IMR-90 (cell line): ENCODE measurements around the gene STAM2. TPM values are rescaled to one million over a fixed set of nuclear protein-coding genes. Genes with fewer than 3 reads are reported as not detected.
A peak's percentile ranks its signal among the peaks of the same experiment; 100 is the strongest.

Experiments used
- ATAC-seq: fragments of 200-7000 bp; cut with Tn5 transposase; 2 replicates; pipeline ENCODE4 v1.9.1; 2020; ENCODE audit warnings: low read depth, mild to moderate bottlenecking, moderate library complexity
- BruUV-seq: library from RNA; stranded (reverse); fragments of 400-500 nt; replicated peaks from 2 replicates; lab custom pipeline; 2021; lab: Mats Ljungman, UMichigan
- CTCF ChIA-PET: fragments of 300-600 bp; formaldehyde crosslinking; extraction: SDS; loops from one replicate; lab custom pipeline; 2021; ENCODE audit warnings: antibody characterized with exemption; lab: Yijun Ruan, JAX
- POLR2A ChIA-PET: fragments of 300-600 bp; sonication (Branson Sonifier 250); formaldehyde crosslinking; loops from one replicate; lab custom pipeline; 2022; ENCODE audit warnings: antibody characterized with exemption; ENCODE audit not compliant: unreplicated experiment; lab: Charles Lee
- DNase-seq: peaks from one replicate; pipeline ENCODE4 v3.0.0; 2013
- H2AFZ ChIP-seq: replicated peaks from 2 replicates; pipeline ENCODE3; 2013; ENCODE audit warnings: low read length, mild to moderate bottlenecking; ENCODE audit not compliant: poor library complexity
- H2AK5ac ChIP-seq: 2 replicates; pipeline ENCODE4 v1.6.1; 2013; ENCODE audit warnings: low read depth, low read length, inconsistent platforms
- H2AK9ac ChIP-seq: replicated peaks from 2 replicates; pipeline ENCODE3; 2013; ENCODE audit warnings: mild to moderate bottlenecking, low read depth, low read length, moderate library complexity; ENCODE audit not compliant: poor library complexity
- H2BK120ac ChIP-seq: 2 replicates; pipeline ENCODE4 v1.6.1; 2013; ENCODE audit warnings: low read depth, low read length, inconsistent platforms
- H2BK15ac ChIP-seq: 3 replicates; pipeline ENCODE4 v1.6.1; 2013; ENCODE audit warnings: low read depth, low read length, inconsistent platforms
- H2BK20ac ChIP-seq: 2 replicates; pipeline ENCODE4 v1.6.1; 2013; ENCODE audit warnings: low read depth, mild to moderate bottlenecking, inconsistent platforms, low read length, moderate library complexity
- H2BK5ac ChIP-seq: 2 replicates; pipeline ENCODE4 v1.6.1; 2013; ENCODE audit warnings: mild to moderate bottlenecking, low read depth, low read length, inconsistent platforms; ENCODE audit not compliant: poor library complexity, severe bottlenecking
- H3K14ac ChIP-seq: replicated peaks from 2 replicates; pipeline ENCODE4 v1.6.1; 2013; ENCODE audit warnings: low read depth, low read length, inconsistent platforms
- H3K18ac ChIP-seq: 2 replicates; pipeline ENCODE4 v1.6.1; 2013; ENCODE audit warnings: low read depth, low read length, control low read depth
- H3K23ac ChIP-seq: 2 replicates; pipeline ENCODE4 v1.6.1; 2013; ENCODE audit warnings: low read depth, low read length, inconsistent platforms
- H3K27ac ChIP-seq: 2 replicates; pipeline ENCODE4 v1.5.1; 2013; ENCODE audit warnings: mild to moderate bottlenecking, control low read depth, low read length; ENCODE audit not compliant: insufficient read depth
- H3K27me3 ChIP-seq: 2 replicates; pipeline ENCODE4 v1.6.1; 2013; ENCODE audit warnings: low read length; ENCODE audit not compliant: control insufficient read depth, insufficient read depth
- H3K36me3 ChIP-seq: 2 replicates; pipeline ENCODE4 v1.6.1; 2013; ENCODE audit warnings: low read length, mixed read lengths; ENCODE audit not compliant: control insufficient read depth, insufficient read depth
- H3K4ac ChIP-seq: 2 replicates; pipeline ENCODE4 v1.6.1; 2013; ENCODE audit warnings: low read depth, low read length, inconsistent platforms
- H3K4me1 ChIP-seq: 2 replicates; pipeline ENCODE4 v1.6.1; 2013; ENCODE audit warnings: low read length, mixed read lengths; ENCODE audit not compliant: control insufficient read depth, insufficient read depth
- H3K4me2 ChIP-seq: 2 replicates; pipeline ENCODE4 v1.6.1; 2013; ENCODE audit warnings: low read depth, mild to moderate bottlenecking, control low read depth, low read length, moderate library complexity
- H3K4me3 ChIP-seq: 2 replicates; pipeline ENCODE4 v1.5.1; 2013; ENCODE audit warnings: low read depth, mild to moderate bottlenecking, control low read depth, low read length, moderate library complexity; ENCODE audit not compliant: insufficient read depth
- H3K56ac ChIP-seq: 2 replicates; pipeline ENCODE4 v1.6.1; 2013; ENCODE audit warnings: low read length, inconsistent platforms; ENCODE audit not compliant: insufficient read depth; ENCODE audit errors: extremely low read depth
- H3K79me1 ChIP-seq, 2 experiments: 2 replicates each; pipeline ENCODE4 v1.6.1; 2013; ENCODE audit warnings: low read length in 2 of 2, inconsistent platforms in 1 of 2, low read depth in 1 of 2
- H3K9ac ChIP-seq: 2 replicates; pipeline ENCODE4 v1.6.1; 2013; ENCODE audit warnings: low read depth, low read length, control low read depth
- H3K9me1 ChIP-seq: 2 replicates; pipeline ENCODE4 v1.6.1; 2013; ENCODE audit warnings: low read length, inconsistent platforms; ENCODE audit not compliant: insufficient read depth
- H3K9me3 ChIP-seq: 2 replicates; pipeline ENCODE4 v1.6.1; 2013; ENCODE audit warnings: low read length; ENCODE audit not compliant: control insufficient read depth, insufficient read depth
- H4K20me1 ChIP-seq: 2 replicates; pipeline ENCODE4 v1.6.1; 2013; ENCODE audit warnings: low read length, inconsistent platforms; ENCODE audit not compliant: insufficient read depth
- H4K5ac ChIP-seq: 2 replicates; pipeline ENCODE4 v1.6.1; 2013; ENCODE audit warnings: mild to moderate bottlenecking, low read depth, low read length, control low read depth
- H4K8ac ChIP-seq, 2 experiments: 2 replicates each; pipeline ENCODE4 v1.6.1; 2013; ENCODE audit warnings: low read depth in 2 of 2, low read length in 2 of 2, control low read depth in 1 of 2, inconsistent platforms in 1 of 2
- H4K91ac ChIP-seq: 2 replicates; pipeline ENCODE4 v1.6.1; 2013; ENCODE audit warnings: low read depth, low read length, inconsistent platforms; ENCODE audit not compliant: insufficient read depth
- BHLHE40 ChIP-seq: fragments of 150-350 bp; IDR thresholded peaks from 2 replicates; pipeline ENCODE4 v1.6.1; 2016; ENCODE audit warnings: mild to moderate bottlenecking, low read depth, low read length
- CEBPB ChIP-seq: IDR thresholded peaks from 2 replicates; pipeline ENCODE4 v1.6.1; 2012; ENCODE audit warnings: low read depth, low read length, improper control_type of control experiment
- CHD1 ChIP-seq: IDR thresholded peaks from 2 replicates; pipeline ENCODE4 v1.6.1; 2012; ENCODE audit warnings: low read depth, low read length, improper control_type of control experiment
- CTCF ChIP-seq: conservative IDR thresholded peaks from 2 replicates; pipeline ENCODE4 v1.5.1; 2012; ENCODE audit warnings: mild to moderate bottlenecking, low read depth, low read length, improper control_type of control experiment
- FOS ChIP-seq: fragments of 150-350 bp; IDR thresholded peaks from 2 replicates; pipeline ENCODE4 v1.6.1; 2016; ENCODE audit warnings: low read depth, low read length
- MAFK ChIP-seq: IDR thresholded peaks from 2 replicates; pipeline ENCODE4 v1.6.1; 2012; ENCODE audit warnings: low read depth, low read length, improper control_type of control experiment
- MAZ ChIP-seq: IDR thresholded peaks from 2 replicates; pipeline ENCODE4 v1.6.1; 2012; ENCODE audit warnings: low read depth, mild to moderate bottlenecking, low read length, improper control_type of control experiment, moderate library complexity, borderline replicate concordance
- MXI1 ChIP-seq: IDR thresholded peaks from 2 replicates; pipeline ENCODE4 v1.6.1; 2012; ENCODE audit warnings: low read depth, mild to moderate bottlenecking, low read length, moderate library complexity, borderline replicate concordance
- NFE2L2 ChIP-seq: fragments of 150-350 bp; IDR thresholded peaks from 2 replicates; pipeline ENCODE4 v1.6.1; 2016; ENCODE audit warnings: low read depth, mild to moderate bottlenecking, low read length
- RAD21 ChIP-seq: IDR thresholded peaks from 2 replicates; pipeline ENCODE4 v1.6.1; 2012; ENCODE audit warnings: low read length, improper control_type of control experiment
- RCOR1 ChIP-seq: IDR thresholded peaks from 2 replicates; pipeline ENCODE4 v1.6.1; 2012; ENCODE audit warnings: mild to moderate bottlenecking, low read length, improper control_type of control experiment; ENCODE audit not compliant: insufficient replicate concordance
- SMC3 ChIP-seq: fragments of 150-350 bp; IDR thresholded peaks from 2 replicates; pipeline ENCODE4 v1.6.1; 2016; ENCODE audit warnings: low read depth, mild to moderate bottlenecking, antibody characterized with exemption, low read length, moderate library complexity
- WGBS, 2 experiments: methylation state at CpG; one replicate each; pipeline versions ENCODE4 v1.1.5 to v1.1.7; 2013; ENCODE audit warnings: missing lambda C conversion rate in 2 of 2; ENCODE audit not compliant: insufficient read length in 1 of 2; ENCODE audit errors: extremely low coverage in 2 of 2; 5-methylcytosine and 5-hydroxymethylcytosine counted together
- dilution Hi-C: fragments of 300-500 bp; cut with HindIII; formaldehyde crosslinking; loops from one replicate; pipeline ENCODE4 v1.14.3; 2018; ENCODE audit warnings: low sequenced_read_pairs; ENCODE audit not compliant: unreplicated experiment
- in situ Hi-C: fragments of 300-500 bp; cut with MboI; formaldehyde crosslinking; loops from 3 replicates; pipeline ENCODE4 v1.14.3; 2019; ENCODE audit warnings: low sequenced_read_pairs, inconsistent platforms, mixed read lengths
- intact Hi-C: fragments of 100-400 bp; cut with micrococcal nuclease; formaldehyde crosslinking; loops from 2 replicates; pipeline ENCODE4 v1.10.0; 2022
- polyA plus RNA-seq, 3 experiments: library from polyadenylated mRNA; depleted of rRNA; stranded (reverse); fragments of >200 nt; gene quantifications; 2 replicates each; pipeline ENCODE4 v1.2.3, GENCODE V29; 2012; ENCODE audit warnings: low replicate concordance in 1 of 3
- total RNA-seq: library from RNA; depleted of rRNA; stranded (reverse); fragments of >200 nt; gene quantifications from 2 replicates; pipeline ENCODE4 v1.2.3, GENCODE V29; 2012
- TF ChIP-seq, protein P1 (sequence below): fragments of 150-350 bp; IDR thresholded peaks from 2 replicates; pipeline ENCODE4 v1.6.1; 2016; ENCODE audit warnings: low read depth, mild to moderate bottlenecking, low read length, moderate library complexity, borderline replicate concordance

STAM2 gene
- total and polyA plus RNA-seq, 2 of the 4 experiments (the other 2 are of a cell fraction) = 12.5 to 29.2 TPM

DNA sequence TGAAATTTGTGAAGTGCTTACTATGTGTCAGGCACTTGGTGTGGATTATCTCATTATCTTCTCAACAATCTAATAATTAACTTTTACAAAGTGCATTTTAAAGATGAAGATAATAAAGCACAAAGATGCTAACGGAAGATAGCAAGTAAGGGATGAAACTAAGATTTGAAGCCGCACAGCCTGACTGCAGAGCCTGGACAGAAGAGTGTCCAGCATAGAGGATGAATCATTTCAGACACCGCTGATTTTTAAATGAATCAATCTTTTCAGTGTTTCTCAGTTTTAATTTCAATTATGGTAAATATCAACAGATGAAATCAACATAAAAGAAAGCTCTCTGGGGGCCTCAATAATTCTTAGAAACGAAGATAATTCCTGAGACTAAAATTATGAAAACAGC lies 24.5 kb upstream of the STAM2 start:
- TF ChIP-seq BHLHE40 = no peak
- TF ChIP-seq MAZ = no peak
- TF ChIP-seq CTCF = no peak
- TF ChIP-seq MXI1 = no peak
- no peak for TF ChIP-seq RAD21
- TF ChIP-seq, protein P1, sequence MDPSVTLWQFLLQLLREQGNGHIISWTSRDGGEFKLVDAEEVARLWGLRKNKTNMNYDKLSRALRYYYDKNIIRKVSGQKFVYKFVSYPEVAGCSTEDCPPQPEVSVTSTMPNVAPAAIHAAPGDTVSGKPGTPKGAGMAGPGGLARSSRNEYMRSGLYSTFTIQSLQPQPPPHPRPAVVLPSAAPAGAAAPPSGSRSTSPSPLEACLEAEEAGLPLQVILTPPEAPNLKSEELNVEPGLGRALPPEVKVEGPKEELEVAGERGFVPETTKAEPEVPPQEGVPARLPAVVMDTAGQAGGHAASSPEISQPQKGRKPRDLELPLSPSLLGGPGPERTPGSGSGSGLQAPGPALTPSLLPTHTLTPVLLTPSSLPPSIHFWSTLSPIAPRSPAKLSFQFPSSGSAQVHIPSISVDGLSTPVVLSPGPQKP = no peak
- TF ChIP-seq SMC3 = no peak
- no peak for TF ChIP-seq MAFK
- no peak for TF ChIP-seq CHD1
- TF ChIP-seq NFE2L2 = no peak
- no peak for TF ChIP-seq FOS
- TF ChIP-seq RCOR1 = no peak
- no peak for TF ChIP-seq CEBPB
- Histone ChIP-seq H3K4me1 (no peaks in the 10 kb centered on the region), H4K20me1 (no peaks in the 10 kb centered on the region), H3K14ac (0 out of 2 replicates have a peak overlapping the region, but pooled peaks have one; percentile 33), H4K8ac (no peak overlapping the region), H3K9me1 (no peaks in the 10 kb centered on the region; the same call in 1 of the 2 replicates), H3K9ac (no peak overlapping the region), H3K27me3 (no peaks in the 10 kb centered on the region), H3K27ac (no peak overlapping the region), H3K4me3 (no peak overlapping the region), H2BK5ac (no peak overlapping the region), H3K23ac (no peak overlapping the region), H2AFZ (no peak overlapping the region), H2BK120ac (no peak overlapping the region), H3K4me2 (0 out of 2 replicates have a peak overlapping the region, but pooled peaks have one; percentile 20), H3K9me3 (no peaks in the 10 kb centered on the region), H2BK20ac (no peak overlapping the region), H2AK5ac (no peak overlapping the region), H4K91ac (no peak overlapping the region), H2BK15ac (no peak overlapping the region), H3K79me1 (no peaks in the 10 kb centered on the region), H4K5ac (no peak overlapping the region), H3K18ac (no peak overlapping the region), H2AK9ac (no peak overlapping the region), H3K56ac (no peak overlapping the region), H3K4ac (no peak overlapping the region), H3K36me3 (no peaks in the 10 kb centered on the region)
- POLR2A ChIA-PET = interaction anchor here (0.8 kb wide), 1 partner anchor 136 kb away, joined by 4 read pairs; no protein-coding TSS in a partner anchor
- no TSS peak for BruUV-seq
- in situ Hi-C loops = loop anchor here (5.0 kb wide), 1 partner anchor 132 kb away; no protein-coding TSS in a partner anchor
- ATAC-seq = 0 out of 2 replicates have a peak, but pooled peaks have one; percentile 30
- intact Hi-C loops = no loop called here
- CTCF ChIA-PET = interaction anchor here (1.1 kb wide), 1 partner anchor 24 kb away, joined by 4 read pairs; the partner anchor contains the start of gene STAM2
- WGBS, 2 experiments = no CpG with 5 or more reads among the region's 4 CpGs
- DNase-seq = peak; percentile 8
- dilution Hi-C loops = no loop called here
